Activated CD8-positive, alpha-beta T cell treated with anti-CD3 and anti-CD28 coated beads for 36 hours (primary cell): Measurements from ENCODE around the gene USP43. TPM values are rescaled to one million over a fixed set of nuclear protein-coding genes. Genes with fewer than 3 reads are reported as not detected.

Source experiments
- ATAC-seq: fragments of 200-7000 bp; cut with Tn5 transposase; one replicate; pipeline ENCODE4 v1.10.0; 2021; ENCODE audit warnings: mild to moderate bottlenecking, moderate library complexity
- CTCF ChIA-PET: fragments of 350-600 bp; sonication (Branson Sonifier 250); formaldehyde crosslinking; loops from one replicate; lab custom pipeline; 2021; ENCODE audit warnings: antibody characterized with exemption; lab: Charles Lee
- POLR2A ChIA-PET: fragments of 350-600 bp; sonication (Branson Sonifier 250); formaldehyde crosslinking; loops from one replicate; lab custom pipeline; 2021; ENCODE audit warnings: antibody characterized with exemption; lab: Charles Lee
- DNase-seq: peaks from one replicate; pipeline ENCODE4 v3.0.0-alpha.2; 2020
- H3K27ac Mint-ChIP-seq: one replicate; pipeline ENCODE4 v1.8.0; 2021; ENCODE audit warnings: mild to moderate bottlenecking, mixed read lengths
- H3K27me3 Mint-ChIP-seq: one replicate; pipeline ENCODE4 v1.8.0; 2021; ENCODE audit warnings: mixed read lengths
- H3K36me3 Mint-ChIP-seq: one replicate; pipeline ENCODE4 v1.8.0; 2021; ENCODE audit warnings: low read depth, mixed read lengths
- H3K4me1 Mint-ChIP-seq: one replicate; pipeline ENCODE4 v1.8.0; 2021; ENCODE audit warnings: low read depth, mixed read lengths
- H3K4me3 Mint-ChIP-seq: one replicate; pipeline ENCODE4 v1.8.0; 2021; ENCODE audit warnings: mild to moderate bottlenecking, moderate library complexity, mixed read lengths
- H3K9me3 Mint-ChIP-seq: one replicate; pipeline ENCODE4 v1.8.0; 2021; ENCODE audit warnings: mixed read lengths
- intact Hi-C: fragments of 100-400 bp; cut with micrococcal nuclease; formaldehyde crosslinking; loops from one replicate; pipeline ENCODE4 v1.10.0; 2022
- total RNA-seq, 2 experiments: library from RNA; stranded (reverse); gene quantifications; one replicate each; pipeline ENCODE4 v1.2.3, GENCODE V29; 2021
- TF ChIP-seq, protein P1 (sequence below): fragments of 200-600 bp; IDR thresholded peaks from one replicate; pipeline ENCODE4 v1.8.0; 2022; ENCODE audit warnings: antibody characterized with exemption, mild to moderate bottlenecking

Gene USP43
- total RNA-seq, 2 experiments from 2014 or later: 0.38 to 0.43 TPM

- Mint-ChIP-seq H3K4me3 (no peak overlapping the region), H3K9me3 (no peaks in the 10 kb centered on the region), H3K27ac (no peak overlapping the region), H3K36me3 (no peaks in the 10 kb centered on the region), H3K4me1 (no peaks in the 10 kb centered on the region), H3K27me3 (peaks cover 6% of the 10 kb centered on the region)
- CTCF ChIA-PET: no interaction called here
- intact Hi-C loops: no loop called here
- ATAC-seq (no peak), DNase-seq (no peak)
- TF ChIP-seq, protein P1, sequence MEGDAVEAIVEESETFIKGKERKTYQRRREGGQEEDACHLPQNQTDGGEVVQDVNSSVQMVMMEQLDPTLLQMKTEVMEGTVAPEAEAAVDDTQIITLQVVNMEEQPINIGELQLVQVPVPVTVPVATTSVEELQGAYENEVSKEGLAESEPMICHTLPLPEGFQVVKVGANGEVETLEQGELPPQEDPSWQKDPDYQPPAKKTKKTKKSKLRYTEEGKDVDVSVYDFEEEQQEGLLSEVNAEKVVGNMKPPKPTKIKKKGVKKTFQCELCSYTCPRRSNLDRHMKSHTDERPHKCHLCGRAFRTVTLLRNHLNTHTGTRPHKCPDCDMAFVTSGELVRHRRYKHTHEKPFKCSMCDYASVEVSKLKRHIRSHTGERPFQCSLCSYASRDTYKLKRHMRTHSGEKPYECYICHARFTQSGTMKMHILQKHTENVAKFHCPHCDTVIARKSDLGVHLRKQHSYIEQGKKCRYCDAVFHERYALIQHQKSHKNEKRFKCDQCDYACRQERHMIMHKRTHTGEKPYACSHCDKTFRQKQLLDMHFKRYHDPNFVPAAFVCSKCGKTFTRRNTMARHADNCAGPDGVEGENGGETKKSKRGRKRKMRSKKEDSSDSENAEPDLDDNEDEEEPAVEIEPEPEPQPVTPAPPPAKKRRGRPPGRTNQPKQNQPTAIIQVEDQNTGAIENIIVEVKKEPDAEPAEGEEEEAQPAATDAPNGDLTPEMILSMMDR: no peak
- POLR2A ChIA-PET: no interaction called here
Observed at GRCh38 chr17:9763643-9764042, 118.3 kb downstream of the USP43 start.

GRCh38 chr17:9765322-9765721, 120.0 kb downstream of the USP43 start:
- DNase-seq (no peak), ATAC-seq (no peak)
- intact Hi-C loops: loop anchor here (5.0 kb wide), 1 partner anchor 33 kb away; no protein-coding TSS in a partner anchor
- Mint-ChIP-seq H3K4me1 (no peaks in the 10 kb centered on the region), H3K9me3 (no peaks in the 10 kb centered on the region), H3K36me3 (no peaks in the 10 kb centered on the region), H3K27me3 (peaks cover 5% of the 10 kb centered on the region), H3K27ac (no peak overlapping the region), H3K4me3 (no peak overlapping the region)
- POLR2A ChIA-PET: no interaction called here
- TF ChIP-seq, protein P1: no peak
- CTCF ChIA-PET: interaction anchor here (1.4 kb wide), 1 partner anchor 37 kb away, joined by 3 read pairs; no protein-coding TSS in a partner anchor

GRCh38 chr17:9766970-9767369, 121.7 kb downstream of the USP43 start:
- intact Hi-C loops: loop anchor here (5.0 kb wide), 1 partner anchor 35 kb away; no protein-coding TSS in a partner anchor
- no peaks in the 10 kb centered on the region for H3K36me3 Mint-ChIP-seq
- ChIA-PET CTCF (interaction anchor here (0.9 kb wide), 1 partner anchor 39 kb away, joined by 4 read pairs; no protein-coding TSS in a partner anchor), POLR2A (no interaction called here)
- TF ChIP-seq, protein P1: no peak
- ATAC-seq (no peak), DNase-seq (no peak)
- peaks cover 5% of the 10 kb centered on the region for H3K27me3 Mint-ChIP-seq
- H3K27ac Mint-ChIP-seq: no peak overlapping the region
- H3K4me3 Mint-ChIP-seq: no peak overlapping the region
- no peaks in the 10 kb centered on the region for H3K9me3 Mint-ChIP-seq
- H3K4me1 Mint-ChIP-seq: no peaks in the 10 kb centered on the region

DNA sequence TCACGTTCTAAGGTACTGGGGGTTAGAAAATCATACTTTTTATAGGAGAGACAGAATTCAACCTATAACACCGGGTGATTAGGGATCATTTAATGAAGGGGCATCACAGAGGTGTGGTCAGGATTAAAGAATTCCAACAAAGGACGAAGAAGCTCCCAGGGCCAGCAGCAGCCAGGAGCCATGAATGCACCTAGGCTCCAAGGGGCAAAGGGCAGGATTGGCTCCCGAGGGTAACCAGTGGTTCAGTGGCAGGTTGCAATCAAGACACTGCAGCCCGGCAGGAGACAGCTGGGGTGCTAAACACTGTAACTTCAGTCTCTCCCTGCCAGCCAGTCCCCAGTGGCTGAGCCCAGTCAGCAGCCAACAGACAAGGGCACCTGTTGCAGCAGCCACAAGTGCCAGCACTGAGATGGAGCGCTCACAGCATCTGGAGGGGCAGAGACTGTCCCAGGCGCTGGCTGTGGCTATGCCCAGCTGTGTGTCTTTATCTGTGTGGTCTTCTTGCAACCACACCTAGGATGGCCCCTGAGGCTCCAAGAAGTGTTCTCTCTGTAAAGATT, 122.2 kb downstream of the USP43 start:
- Mint-ChIP-seq H3K4me3 (no peak overlapping the region), H3K9me3 (no peaks in the 10 kb centered on the region), H3K4me1 (no peaks in the 10 kb centered on the region), H3K36me3 (no peaks in the 10 kb centered on the region), H3K27ac (no peak overlapping the region), H3K27me3 (peaks cover 5% of the 10 kb centered on the region)
- intact Hi-C loops: loop anchor here (5.0 kb wide), 1 partner anchor 35 kb away; no protein-coding TSS in a partner anchor
- TF ChIP-seq, protein P1: no peak
- ATAC-seq (no peak), DNase-seq (no peak)
- CTCF ChIA-PET: interaction anchor here (0.9 to 1.4 kb wide), 3 partner anchors 33 to 60 kb away, joined by 4 to 5 read pairs (median 4); no protein-coding TSS in a partner anchor
- POLR2A ChIA-PET: no interaction called here

GRCh38 chr17:9768381-9768934, 123.1 kb downstream of the USP43 start:
- no peak for DNase-seq
- Mint-ChIP-seq H3K9me3 (no peaks in the 10 kb centered on the region), H3K27me3 (peaks cover 3% of the 10 kb centered on the region), H3K36me3 (no peaks in the 10 kb centered on the region), H3K27ac (no peak overlapping the region), H3K4me3 (no peak overlapping the region), H3K4me1 (no peaks in the 10 kb centered on the region)
- ChIA-PET CTCF (interaction anchor here (0.7 to 1.8 kb wide), 15 partner anchors 8 to 192 kb away, joined by 3 to 14 read pairs (median 4); partner anchors contain the start of gene CFAP52), POLR2A (no interaction called here)
- intact Hi-C loops: loop anchor here (5.0 kb wide), 1 partner anchor 36 kb away; no protein-coding TSS in a partner anchor
- peak; percentile 45 for ATAC-seq
- TF ChIP-seq, protein P1: peak; percentile 72
